WTC11 (cell line): Measurements from ENCODE around the gene NAGA. TPM values are rescaled to one million over a fixed set of nuclear protein-coding genes. Genes with fewer than 3 reads are reported as not detected.

Source experiments
- ATF1 ChIP-seq: sonication (generic); formaldehyde crosslinking; IDR thresholded peaks from 2 replicates; pipeline ENCODE4 v1.8.1; 2023; ENCODE audit warnings: mild to moderate bottlenecking, moderate library complexity, missing genetic modification reagents
- ESRRA ChIP-seq: sonication (generic); formaldehyde crosslinking; IDR thresholded peaks from 2 replicates; pipeline ENCODE4 v1.8.1; 2022; ENCODE audit warnings: mild to moderate bottlenecking, missing genetic modification reagents, borderline replicate concordance
- ETV6 ChIP-seq: sonication (generic); formaldehyde crosslinking; IDR thresholded peaks from 2 replicates; pipeline ENCODE4 v1.8.1; 2022; ENCODE audit warnings: mild to moderate bottlenecking, missing genetic modification reagents
- FOXK1 ChIP-seq: sonication (generic); formaldehyde crosslinking; IDR thresholded peaks from 2 replicates; pipeline ENCODE4 v1.8.0; 2022; ENCODE audit warnings: mild to moderate bottlenecking, moderate library complexity, missing genetic modification reagents
- FOXP1 ChIP-seq: sonication (generic); formaldehyde crosslinking; IDR thresholded peaks from 2 replicates; pipeline ENCODE4 v1.8.0; 2022; ENCODE audit warnings: missing genetic modification reagents, mild to moderate bottlenecking, moderate library complexity, borderline replicate concordance
- NFYB ChIP-seq: sonication (generic); formaldehyde crosslinking; conservative IDR thresholded peaks from 2 replicates; pipeline ENCODE4 v1.8.0; 2022; ENCODE audit warnings: low read depth, missing genetic modification reagents
- NR1H2 ChIP-seq: sonication (generic); formaldehyde crosslinking; IDR thresholded peaks from 2 replicates; pipeline ENCODE4 v1.9.0; 2021; ENCODE audit warnings: mild to moderate bottlenecking, moderate library complexity, missing genetic modification reagents
- NR2C2 ChIP-seq: sonication (generic); formaldehyde crosslinking; IDR thresholded peaks from 2 replicates; pipeline ENCODE4 v1.8.0; 2022; ENCODE audit warnings: mild to moderate bottlenecking, missing genetic modification reagents
- NR3C1 ChIP-seq: sonication (generic); formaldehyde crosslinking; conservative IDR thresholded peaks from 2 replicates; pipeline ENCODE4 v1.8.1; 2023; ENCODE audit warnings: low read depth, mild to moderate bottlenecking, missing genetic modification reagents
- PRRX2 ChIP-seq: fragments of 250-450 bp; sonication (Bioruptor Pico); IDR thresholded peaks from 2 replicates; pipeline ENCODE4 v1.8.0; 2021; ENCODE audit warnings: mild to moderate bottlenecking
- SMAD4 ChIP-seq: sonication (generic); formaldehyde crosslinking; IDR thresholded peaks from 2 replicates; pipeline ENCODE4 v1.8.0; 2022; ENCODE audit warnings: mild to moderate bottlenecking, missing genetic modification reagents
- ZBTB21 ChIP-seq: sonication (generic); formaldehyde crosslinking; IDR thresholded peaks from 2 replicates; pipeline ENCODE4 v1.8.1; 2023; ENCODE audit warnings: mild to moderate bottlenecking, missing genetic modification reagents, borderline replicate concordance
- ZNF317 ChIP-seq: sonication (generic); formaldehyde crosslinking; IDR thresholded peaks from 2 replicates; pipeline ENCODE4 v1.8.1; 2023; ENCODE audit warnings: low read depth, mild to moderate bottlenecking, moderate library complexity, missing genetic modification reagents, borderline replicate concordance
- total RNA-seq: library from RNA; stranded (reverse); gene quantifications from 3 replicates; pipeline ENCODE4 v1.2.3, GENCODE V29; 2021
- TF ChIP-seq, protein P1 (sequence below): sonication (generic); formaldehyde crosslinking; IDR thresholded peaks from 2 replicates; pipeline ENCODE4 v1.8.0; 2023; ENCODE audit warnings: mild to moderate bottlenecking, missing genetic modification reagents
- TF ChIP-seq, protein P2 (sequence below): sonication (generic); formaldehyde crosslinking; IDR thresholded peaks from 2 replicates; pipeline ENCODE4 v1.8.1; 2023; ENCODE audit warnings: mild to moderate bottlenecking, missing genetic modification reagents, borderline replicate concordance
- TF ChIP-seq, protein P3 (sequence below): sonication (generic); formaldehyde crosslinking; IDR thresholded peaks from 2 replicates; pipeline ENCODE4 v1.8.1; 2023; ENCODE audit warnings: mild to moderate bottlenecking, missing genetic modification reagents, moderate library complexity
- TF ChIP-seq, protein P4 (sequence below): sonication (generic); formaldehyde crosslinking; IDR thresholded peaks from 2 replicates; pipeline ENCODE4 v1.8.1; 2023; ENCODE audit warnings: mild to moderate bottlenecking, missing genetic modification reagents
- TF ChIP-seq, protein P5 (sequence below): sonication (generic); formaldehyde crosslinking; IDR thresholded peaks from 2 replicates; pipeline ENCODE4 v1.8.0; 2022; ENCODE audit warnings: mild to moderate bottlenecking, missing genetic modification reagents
- TF ChIP-seq, protein P6 (sequence below): sonication (generic); formaldehyde crosslinking; IDR thresholded peaks from 2 replicates; pipeline ENCODE4 v1.8.0; 2023; ENCODE audit warnings: missing genetic modification reagents
- TF ChIP-seq, protein P7 (sequence below): sonication (generic); formaldehyde crosslinking; IDR thresholded peaks from 2 replicates; pipeline ENCODE4 v1.8.1; 2022; ENCODE audit warnings: missing genetic modification reagents, borderline replicate concordance

The NAGA gene
- total RNA-seq, 1 experiment from 2014 or later, result 19.4 TPM

DNA sequence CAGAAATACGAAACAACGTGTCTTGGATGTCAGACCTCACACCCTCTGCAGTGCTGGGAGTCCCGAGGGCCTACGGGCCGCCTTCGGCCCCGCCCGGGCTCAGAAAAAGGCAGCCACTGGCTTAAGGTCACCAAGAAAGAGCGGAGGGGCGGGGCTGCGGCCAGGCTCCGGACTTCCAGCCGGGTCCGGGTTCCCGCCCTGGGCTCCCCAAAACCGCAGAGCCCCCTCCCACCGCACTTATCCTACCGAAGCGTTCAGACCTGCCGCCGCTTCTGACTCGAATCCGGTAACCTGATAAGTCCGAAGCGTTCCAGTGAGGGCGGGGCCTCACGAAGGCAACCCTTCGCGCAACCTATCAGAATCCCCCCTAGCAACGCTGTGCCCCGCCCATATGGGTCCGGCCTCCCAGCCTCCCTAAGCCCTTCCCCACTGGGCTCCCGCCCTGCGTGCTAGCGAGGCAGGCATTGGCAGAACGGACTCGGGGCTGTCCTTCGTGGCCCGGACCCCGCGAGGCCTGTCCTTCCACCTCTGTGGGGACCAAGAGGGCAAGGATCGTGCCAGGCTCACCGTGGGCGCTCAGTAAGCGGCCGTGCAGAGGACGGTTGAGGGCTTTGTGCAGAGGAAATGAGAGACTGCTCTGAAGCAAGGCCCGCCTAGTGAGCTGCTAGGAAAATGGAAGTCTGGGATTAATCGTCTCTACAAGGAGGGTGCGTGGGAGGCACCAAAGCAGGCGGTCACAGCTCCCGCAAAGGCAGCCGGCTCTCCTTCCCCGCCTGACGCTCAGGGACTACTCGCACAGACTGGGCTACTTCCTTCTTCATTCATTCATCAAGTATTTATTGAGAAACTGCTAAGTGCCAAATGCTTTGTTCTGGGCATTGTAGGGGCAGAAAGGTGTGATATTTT is at the start of gene NAGA (continued):
- TF ChIP-seq, protein P1, sequence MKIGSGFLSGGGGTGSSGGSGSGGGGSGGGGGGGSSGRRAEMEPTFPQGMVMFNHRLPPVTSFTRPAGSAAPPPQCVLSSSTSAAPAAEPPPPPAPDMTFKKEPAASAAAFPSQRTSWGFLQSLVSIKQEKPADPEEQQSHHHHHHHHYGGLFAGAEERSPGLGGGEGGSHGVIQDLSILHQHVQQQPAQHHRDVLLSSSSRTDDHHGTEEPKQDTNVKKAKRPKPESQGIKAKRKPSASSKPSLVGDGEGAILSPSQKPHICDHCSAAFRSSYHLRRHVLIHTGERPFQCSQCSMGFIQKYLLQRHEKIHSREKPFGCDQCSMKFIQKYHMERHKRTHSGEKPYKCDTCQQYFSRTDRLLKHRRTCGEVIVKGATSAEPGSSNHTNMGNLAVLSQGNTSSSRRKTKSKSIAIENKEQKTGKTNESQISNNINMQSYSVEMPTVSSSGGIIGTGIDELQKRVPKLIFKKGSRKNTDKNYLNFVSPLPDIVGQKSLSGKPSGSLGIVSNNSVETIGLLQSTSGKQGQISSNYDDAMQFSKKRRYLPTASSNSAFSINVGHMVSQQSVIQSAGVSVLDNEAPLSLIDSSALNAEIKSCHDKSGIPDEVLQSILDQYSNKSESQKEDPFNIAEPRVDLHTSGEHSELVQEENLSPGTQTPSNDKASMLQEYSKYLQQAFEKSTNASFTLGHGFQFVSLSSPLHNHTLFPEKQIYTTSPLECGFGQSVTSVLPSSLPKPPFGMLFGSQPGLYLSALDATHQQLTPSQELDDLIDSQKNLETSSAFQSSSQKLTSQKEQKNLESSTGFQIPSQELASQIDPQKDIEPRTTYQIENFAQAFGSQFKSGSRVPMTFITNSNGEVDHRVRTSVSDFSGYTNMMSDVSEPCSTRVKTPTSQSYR (CRISPR knock-in tag), result peak; percentile 82
- TF ChIP-seq PRRX2 (no peak), SMAD4 (CRISPR knock-in tag) (peak; percentile 55; the same call in 1 of the 2 replicates), ATF1 (CRISPR knock-in tag) (no peak), ESRRA (CRISPR knock-in tag) (peak; percentile 54; the same call in 1 of the 2 replicates), ZNF317 (CRISPR knock-in tag) (peak; percentile 38; the same call in 1 of the 2 replicates), NR3C1 (no peak), FOXP1 (peak; percentile 81; the same call in 1 of the 2 replicates), ETV6 (peak; percentile 85), FOXK1 (CRISPR knock-in tag) (peak; percentile 25; the same call in 1 of the 2 replicates), NR1H2 (CRISPR knock-in tag) (peak; percentile 39; the same call in 1 of the 2 replicates), ZBTB21 (CRISPR knock-in tag) (peak; percentile 83; the same call in 1 of the 2 replicates), NR2C2 (CRISPR knock-in tag) (no peak), NFYB (CRISPR knock-in tag) (peak; percentile 61)
- TF ChIP-seq, protein P2, sequence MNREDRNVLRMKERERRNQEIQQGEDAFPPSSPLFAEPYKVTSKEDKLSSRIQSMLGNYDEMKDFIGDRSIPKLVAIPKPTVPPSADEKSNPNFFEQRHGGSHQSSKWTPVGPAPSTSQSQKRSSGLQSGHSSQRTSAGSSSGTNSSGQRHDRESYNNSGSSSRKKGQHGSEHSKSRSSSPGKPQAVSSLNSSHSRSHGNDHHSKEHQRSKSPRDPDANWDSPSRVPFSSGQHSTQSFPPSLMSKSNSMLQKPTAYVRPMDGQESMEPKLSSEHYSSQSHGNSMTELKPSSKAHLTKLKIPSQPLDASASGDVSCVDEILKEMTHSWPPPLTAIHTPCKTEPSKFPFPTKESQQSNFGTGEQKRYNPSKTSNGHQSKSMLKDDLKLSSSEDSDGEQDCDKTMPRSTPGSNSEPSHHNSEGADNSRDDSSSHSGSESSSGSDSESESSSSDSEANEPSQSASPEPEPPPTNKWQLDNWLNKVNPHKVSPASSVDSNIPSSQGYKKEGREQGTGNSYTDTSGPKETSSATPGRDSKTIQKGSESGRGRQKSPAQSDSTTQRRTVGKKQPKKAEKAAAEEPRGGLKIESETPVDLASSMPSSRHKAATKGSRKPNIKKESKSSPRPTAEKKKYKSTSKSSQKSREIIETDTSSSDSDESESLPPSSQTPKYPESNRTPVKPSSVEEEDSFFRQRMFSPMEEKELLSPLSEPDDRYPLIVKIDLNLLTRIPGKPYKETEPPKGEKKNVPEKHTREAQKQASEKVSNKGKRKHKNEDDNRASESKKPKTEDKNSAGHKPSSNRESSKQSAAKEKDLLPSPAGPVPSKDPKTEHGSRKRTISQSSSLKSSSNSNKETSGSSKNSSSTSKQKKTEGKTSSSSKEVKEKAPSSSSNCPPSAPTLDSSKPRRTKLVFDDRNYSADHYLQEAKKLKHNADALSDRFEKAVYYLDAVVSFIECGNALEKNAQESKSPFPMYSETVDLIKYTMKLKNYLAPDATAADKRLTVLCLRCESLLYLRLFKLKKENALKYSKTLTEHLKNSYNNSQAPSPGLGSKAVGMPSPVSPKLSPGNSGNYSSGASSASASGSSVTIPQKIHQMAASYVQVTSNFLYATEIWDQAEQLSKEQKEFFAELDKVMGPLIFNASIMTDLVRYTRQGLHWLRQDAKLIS, result 0 out of 2 replicates have a peak, but pooled peaks have one; percentile 63
- TF ChIP-seq, protein P3, sequence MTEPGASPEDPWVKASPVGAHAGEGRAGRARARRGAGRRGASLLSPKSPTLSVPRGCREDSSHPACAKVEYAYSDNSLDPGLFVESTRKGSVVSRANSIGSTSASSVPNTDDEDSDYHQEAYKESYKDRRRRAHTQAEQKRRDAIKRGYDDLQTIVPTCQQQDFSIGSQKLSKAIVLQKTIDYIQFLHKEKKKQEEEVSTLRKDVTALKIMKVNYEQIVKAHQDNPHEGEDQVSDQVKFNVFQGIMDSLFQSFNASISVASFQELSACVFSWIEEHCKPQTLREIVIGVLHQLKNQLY (CRISPR knock-in tag), result no peak
- TF ChIP-seq, protein P4, sequence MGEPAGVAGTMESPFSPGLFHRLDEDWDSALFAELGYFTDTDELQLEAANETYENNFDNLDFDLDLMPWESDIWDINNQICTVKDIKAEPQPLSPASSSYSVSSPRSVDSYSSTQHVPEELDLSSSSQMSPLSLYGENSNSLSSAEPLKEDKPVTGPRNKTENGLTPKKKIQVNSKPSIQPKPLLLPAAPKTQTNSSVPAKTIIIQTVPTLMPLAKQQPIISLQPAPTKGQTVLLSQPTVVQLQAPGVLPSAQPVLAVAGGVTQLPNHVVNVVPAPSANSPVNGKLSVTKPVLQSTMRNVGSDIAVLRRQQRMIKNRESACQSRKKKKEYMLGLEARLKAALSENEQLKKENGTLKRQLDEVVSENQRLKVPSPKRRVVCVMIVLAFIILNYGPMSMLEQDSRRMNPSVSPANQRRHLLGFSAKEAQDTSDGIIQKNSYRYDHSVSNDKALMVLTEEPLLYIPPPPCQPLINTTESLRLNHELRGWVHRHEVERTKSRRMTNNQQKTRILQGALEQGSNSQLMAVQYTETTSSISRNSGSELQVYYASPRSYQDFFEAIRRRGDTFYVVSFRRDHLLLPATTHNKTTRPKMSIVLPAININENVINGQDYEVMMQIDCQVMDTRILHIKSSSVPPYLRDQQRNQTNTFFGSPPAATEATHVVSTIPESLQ, result no peak
- TF ChIP-seq, protein P5, sequence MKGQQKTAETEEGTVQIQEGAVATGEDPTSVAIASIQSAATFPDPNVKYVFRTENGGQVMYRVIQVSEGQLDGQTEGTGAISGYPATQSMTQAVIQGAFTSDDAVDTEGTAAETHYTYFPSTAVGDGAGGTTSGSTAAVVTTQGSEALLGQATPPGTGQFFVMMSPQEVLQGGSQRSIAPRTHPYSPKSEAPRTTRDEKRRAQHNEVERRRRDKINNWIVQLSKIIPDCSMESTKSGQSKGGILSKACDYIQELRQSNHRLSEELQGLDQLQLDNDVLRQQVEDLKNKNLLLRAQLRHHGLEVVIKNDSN, result no peak
- TF ChIP-seq, protein P6, sequence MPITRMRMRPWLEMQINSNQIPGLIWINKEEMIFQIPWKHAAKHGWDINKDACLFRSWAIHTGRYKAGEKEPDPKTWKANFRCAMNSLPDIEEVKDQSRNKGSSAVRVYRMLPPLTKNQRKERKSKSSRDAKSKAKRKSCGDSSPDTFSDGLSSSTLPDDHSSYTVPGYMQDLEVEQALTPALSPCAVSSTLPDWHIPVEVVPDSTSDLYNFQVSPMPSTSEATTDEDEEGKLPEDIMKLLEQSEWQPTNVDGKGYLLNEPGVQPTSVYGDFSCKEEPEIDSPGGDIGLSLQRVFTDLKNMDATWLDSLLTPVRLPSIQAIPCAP (CRISPR knock-in tag), result peak; percentile 92
- TF ChIP-seq, protein P7, sequence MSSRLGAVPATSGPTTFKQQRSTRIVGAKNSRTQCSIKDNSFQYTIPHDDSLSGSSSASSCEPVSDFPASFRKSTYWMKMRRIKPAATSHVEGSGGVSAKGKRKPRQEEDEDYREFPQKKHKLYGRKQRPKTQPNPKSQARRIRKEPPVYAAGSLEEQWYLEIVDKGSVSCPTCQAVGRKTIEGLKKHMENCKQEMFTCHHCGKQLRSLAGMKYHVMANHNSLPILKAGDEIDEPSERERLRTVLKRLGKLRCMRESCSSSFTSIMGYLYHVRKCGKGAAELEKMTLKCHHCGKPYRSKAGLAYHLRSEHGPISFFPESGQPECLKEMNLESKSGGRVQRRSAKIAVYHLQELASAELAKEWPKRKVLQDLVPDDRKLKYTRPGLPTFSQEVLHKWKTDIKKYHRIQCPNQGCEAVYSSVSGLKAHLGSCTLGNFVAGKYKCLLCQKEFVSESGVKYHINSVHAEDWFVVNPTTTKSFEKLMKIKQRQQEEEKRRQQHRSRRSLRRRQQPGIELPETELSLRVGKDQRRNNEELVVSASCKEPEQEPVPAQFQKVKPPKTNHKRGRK (CRISPR knock-in tag), result no peak
